Measurements from ENCODE around the gene ATP6AP2. TPM values are rescaled to one million over a fixed set of nuclear protein-coding genes. Genes with fewer than 3 reads are reported as not detected.

The ATP6AP2 gene
- total RNA-seq, 1 experiment from 2014 or later = 67.5 TPM

DNA sequence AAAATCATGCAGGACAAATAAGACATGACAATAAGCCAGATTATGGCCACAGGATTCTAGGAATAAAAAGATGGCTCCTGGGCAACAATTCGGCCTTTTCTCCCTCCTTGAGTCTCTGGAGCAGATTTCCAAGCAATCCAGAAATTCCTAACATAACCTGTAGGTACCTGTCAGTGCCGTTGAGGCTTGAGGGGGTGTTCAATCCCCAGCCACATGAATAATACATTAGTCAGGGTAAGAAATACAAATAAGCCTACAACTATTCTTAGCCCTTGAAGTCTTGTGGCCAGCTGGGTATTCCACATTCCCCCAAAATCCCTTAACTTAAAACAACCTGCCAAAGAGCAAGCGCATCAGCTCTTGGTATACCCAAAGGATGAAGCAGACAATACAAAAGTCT, 56.9 kb downstream of the ATP6AP2 start:
- H3K4me3 Mint-ChIP-seq = no peak overlapping the region
- H3K4me1 ChIP-seq (ENCODE audit: insufficient read depth, low read length) = no peaks in the 10 kb centered on the region
- H3K36me3 Mint-ChIP-seq (ENCODE audit: insufficient read depth in 1 of 3, low read depth in 3 of 3) = peaks cover 25 to 76% (median 59%) of the 10 kb centered on the region in 3 experiments
- no peaks in the 10 kb centered on the region for H3K27me3 ChIP-seq (ENCODE audit: insufficient read depth, low read length)
- no peak overlapping the region for H3K27ac ChIP-seq (ENCODE audit: insufficient read length, low read depth, low read length)
- H3K9me3 Mint-ChIP-seq = peaks cover 56 to 72% of the 10 kb centered on the region in 2 experiments
- no peak overlapping the region for H2AK5ac ChIP-seq (ENCODE audit: insufficient read length, low read length)
- H2BK5ac ChIP-seq (ENCODE audit: insufficient read length, low read length) = no peak overlapping the region
- no peak overlapping the region for H3K9ac ChIP-seq (ENCODE audit: extremely low read depth, insufficient read length, low read length)
- no peaks in the 10 kb centered on the region for H3K79me1 ChIP-seq (ENCODE audit: insufficient read depth, low read depth, low read length, poor library complexity, severe bottlenecking)
- no peak overlapping the region for H3K14ac ChIP-seq (ENCODE audit: insufficient read depth, low read length)
- no peak overlapping the region for H3K27ac Mint-ChIP-seq
- DNase-seq = no peak
- peaks cover 2% of the 10 kb centered on the region; the same call in 1 of the 2 replicates for H3K27me3 Mint-ChIP-seq (ENCODE audit: low read depth)
- H4K91ac ChIP-seq (ENCODE audit: insufficient read length, low read depth, low read length) = no peak overlapping the region
- H2BK20ac ChIP-seq (ENCODE audit: low read depth, low read length, poor library complexity, severe bottlenecking) = no peak overlapping the region
- H4K5ac ChIP-seq (ENCODE audit: insufficient read length, low read depth, low read length) = no peak overlapping the region
- H4K8ac ChIP-seq (replicated peaks; ENCODE audit: insufficient read length, low read depth, low read length) = no peak overlapping the region
- H3K4me1 Mint-ChIP-seq = no peaks in the 10 kb centered on the region
- no peaks in the 10 kb centered on the region for H3K79me2 ChIP-seq (ENCODE audit: insufficient read depth, low read length)
- no peak overlapping the region for H2AFZ ChIP-seq (ENCODE audit: low read length)
- no peak overlapping the region for H3K4ac ChIP-seq (ENCODE audit: low read depth, low read length)
- no peaks in the 10 kb centered on the region for H3K23me2 ChIP-seq (ENCODE audit: insufficient read length, low read depth, low read length, poor library complexity, severe bottlenecking)
- no peak overlapping the region for H2BK15ac ChIP-seq (ENCODE audit: low read depth, low read length)
- TF ChIP-seq, protein P1, sequence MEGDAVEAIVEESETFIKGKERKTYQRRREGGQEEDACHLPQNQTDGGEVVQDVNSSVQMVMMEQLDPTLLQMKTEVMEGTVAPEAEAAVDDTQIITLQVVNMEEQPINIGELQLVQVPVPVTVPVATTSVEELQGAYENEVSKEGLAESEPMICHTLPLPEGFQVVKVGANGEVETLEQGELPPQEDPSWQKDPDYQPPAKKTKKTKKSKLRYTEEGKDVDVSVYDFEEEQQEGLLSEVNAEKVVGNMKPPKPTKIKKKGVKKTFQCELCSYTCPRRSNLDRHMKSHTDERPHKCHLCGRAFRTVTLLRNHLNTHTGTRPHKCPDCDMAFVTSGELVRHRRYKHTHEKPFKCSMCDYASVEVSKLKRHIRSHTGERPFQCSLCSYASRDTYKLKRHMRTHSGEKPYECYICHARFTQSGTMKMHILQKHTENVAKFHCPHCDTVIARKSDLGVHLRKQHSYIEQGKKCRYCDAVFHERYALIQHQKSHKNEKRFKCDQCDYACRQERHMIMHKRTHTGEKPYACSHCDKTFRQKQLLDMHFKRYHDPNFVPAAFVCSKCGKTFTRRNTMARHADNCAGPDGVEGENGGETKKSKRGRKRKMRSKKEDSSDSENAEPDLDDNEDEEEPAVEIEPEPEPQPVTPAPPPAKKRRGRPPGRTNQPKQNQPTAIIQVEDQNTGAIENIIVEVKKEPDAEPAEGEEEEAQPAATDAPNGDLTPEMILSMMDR (conservative IDR thresholded peaks at IDR 0.05) = no peak
- no peak overlapping the region for H3K18ac ChIP-seq (ENCODE audit: insufficient read length, low read depth, low read length)
- H3K4me2 ChIP-seq (ENCODE audit: insufficient read depth, insufficient read length, low read length) = no peak overlapping the region
- H4K20me1 ChIP-seq (ENCODE audit: control insufficient read depth, insufficient read depth, insufficient read length) = no peaks in the 10 kb centered on the region
- no peak overlapping the region for H3T11ph ChIP-seq (ENCODE audit: low read length)
- no peak overlapping the region for H3K56ac ChIP-seq (ENCODE audit: insufficient read length, low read depth, low read length)
- WGBS (ENCODE audit: extremely low coverage, insufficient read length, low lambda C conversion rate) = no CpG with 5 or more reads among the region's 3 CpGs
- H3K9me3 ChIP-seq (ENCODE audit: control insufficient read depth, low read depth, low read length) = no peaks in the 10 kb centered on the region
- H3K23ac ChIP-seq (ENCODE audit: insufficient read length, low read depth, low read length) = no peak overlapping the region
- H2BK120ac ChIP-seq (ENCODE audit: low read depth, low read length, poor library complexity, severe bottlenecking) = no peak overlapping the region
- no peak overlapping the region for H2BK12ac ChIP-seq (ENCODE audit: insufficient read length, low read depth, low read length)
